Esophagus muscularis mucosa (tissue), 3 donors: ENCODE data around the gene RSAD1.

ENCODE experiments used
- POLR2A ChIP-seq: fragments of 450-650 bp; IDR thresholded peaks from one replicate; pipeline ENCODE4 v1.6.1; 2017; ENCODE audit warnings: antibody characterized with exemption, moderate library complexity, mild to moderate bottlenecking, low read depth
- TF ChIP-seq, protein P1 (sequence below), 3 experiments: fragments of 200-600 bp in 2 of 3; fragments of 450-650 bp in 1 of 3; sonication (generic) in 2 of 3; IDR thresholded peaks; one replicate each; pipeline ENCODE4 v1.5.1; 2017 to 2019; ENCODE audit warnings: antibody characterized with exemption in 3 of 3, mild to moderate bottlenecking in 2 of 3, moderate library complexity in 1 of 3

DNA sequence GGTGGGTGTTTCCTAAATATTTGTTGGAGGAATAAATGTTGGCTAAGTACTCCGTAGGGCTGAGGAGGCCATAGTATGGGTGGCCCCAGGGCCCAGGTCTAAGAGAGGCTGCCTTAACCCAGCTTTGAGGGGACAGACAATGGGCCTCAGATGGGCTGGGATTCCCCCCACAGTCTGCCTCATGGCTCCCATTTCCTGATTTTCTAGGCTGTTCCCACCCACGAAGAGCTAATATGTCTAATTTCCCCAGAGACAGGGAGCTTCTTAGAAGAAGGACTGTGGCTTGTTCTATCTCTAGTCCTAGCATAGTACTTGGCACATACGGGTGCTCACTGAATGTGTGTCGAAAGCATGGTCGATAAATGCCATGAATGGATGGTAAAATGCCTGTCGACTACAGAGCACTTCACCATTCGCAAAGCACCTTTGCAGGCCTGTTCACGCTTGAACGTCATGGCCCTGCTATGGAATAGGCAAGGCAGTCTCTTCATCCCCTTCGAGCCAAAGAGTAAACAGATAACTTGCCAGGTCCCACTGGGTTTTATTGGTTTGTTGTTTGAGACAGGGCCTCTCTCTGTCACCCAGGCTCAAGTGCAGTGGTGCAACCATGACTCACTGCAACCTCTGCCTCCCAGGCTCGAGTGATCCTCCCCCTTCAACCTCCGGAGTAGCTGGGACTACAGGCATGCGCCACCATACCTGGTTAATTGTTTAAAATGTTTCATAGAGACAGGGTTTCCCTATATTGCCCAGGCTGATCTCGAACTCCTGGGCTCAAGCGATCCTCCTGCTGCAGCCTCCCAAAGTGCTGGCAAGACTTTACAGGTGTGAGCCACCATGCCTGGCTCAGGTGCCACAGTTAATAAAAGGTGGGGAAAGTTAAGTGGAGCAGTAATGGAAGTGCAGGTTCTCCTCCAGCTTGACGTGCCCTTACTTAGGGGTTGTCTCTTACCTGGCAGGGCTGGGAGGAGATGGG, 19.7 kb upstream of the RSAD1 start:
- TF ChIP-seq, protein P1, sequence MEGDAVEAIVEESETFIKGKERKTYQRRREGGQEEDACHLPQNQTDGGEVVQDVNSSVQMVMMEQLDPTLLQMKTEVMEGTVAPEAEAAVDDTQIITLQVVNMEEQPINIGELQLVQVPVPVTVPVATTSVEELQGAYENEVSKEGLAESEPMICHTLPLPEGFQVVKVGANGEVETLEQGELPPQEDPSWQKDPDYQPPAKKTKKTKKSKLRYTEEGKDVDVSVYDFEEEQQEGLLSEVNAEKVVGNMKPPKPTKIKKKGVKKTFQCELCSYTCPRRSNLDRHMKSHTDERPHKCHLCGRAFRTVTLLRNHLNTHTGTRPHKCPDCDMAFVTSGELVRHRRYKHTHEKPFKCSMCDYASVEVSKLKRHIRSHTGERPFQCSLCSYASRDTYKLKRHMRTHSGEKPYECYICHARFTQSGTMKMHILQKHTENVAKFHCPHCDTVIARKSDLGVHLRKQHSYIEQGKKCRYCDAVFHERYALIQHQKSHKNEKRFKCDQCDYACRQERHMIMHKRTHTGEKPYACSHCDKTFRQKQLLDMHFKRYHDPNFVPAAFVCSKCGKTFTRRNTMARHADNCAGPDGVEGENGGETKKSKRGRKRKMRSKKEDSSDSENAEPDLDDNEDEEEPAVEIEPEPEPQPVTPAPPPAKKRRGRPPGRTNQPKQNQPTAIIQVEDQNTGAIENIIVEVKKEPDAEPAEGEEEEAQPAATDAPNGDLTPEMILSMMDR (IDR thresholded peaks at IDR 0.05): no peak
- TF ChIP-seq POLR2A: no peak
